Left lung (tissue), 10 donors: ENCODE data around the gene TBK1. TPM values are rescaled to one million over a fixed set of nuclear protein-coding genes. Genes with fewer than 3 reads are reported as not detected.
"Not testable (repeated sequence)": the region's sequence is repeated elsewhere in the genome, so short reads cannot be mapped to it uniquely, and the experiment has no call there.

ENCODE experiments used
- ATAC-seq: fragments of 200-7000 bp; cut with Tn5 transposase; one replicate; pipeline ENCODE4 v1.9.1; 2020; ENCODE audit warnings: moderate library complexity
- DNase-seq, 4 donors: peaks; one replicate each; pipeline ENCODE4 v3.0.0-alpha.2; 2013 to 2020
- H3K27ac ChIP-seq, 2 donors: fragments of 200-600 bp; sonication (generic) in 1 of 2; one replicate each; pipeline versions ENCODE4 v1.5.0 to v1.8.0; 2020 to 2021
- H3K27me3 ChIP-seq, 2 donors: fragments of 200-600 bp; sonication (generic) in 1 of 2; one replicate each; pipeline versions ENCODE4 v1.5.0 to v1.8.0; 2020 to 2021
- H3K36me3 ChIP-seq, 2 donors: fragments of 200-600 bp; sonication (generic) in 1 of 2; one replicate each; pipeline versions ENCODE4 v1.5.0 to v1.8.0; 2020 to 2021
- H3K4me1 ChIP-seq, 2 donors: fragments of 200-600 bp; one replicate each; pipeline ENCODE4 v1.8.0; 2021
- H3K4me3 ChIP-seq, 2 donors: fragments of 200-600 bp; sonication (generic) in 1 of 2; one replicate each; pipeline versions ENCODE4 v1.5.0 to v1.8.0; 2020 to 2021; ENCODE audit warnings: mild to moderate bottlenecking in 1 of 2
- H3K9me3 ChIP-seq, 2 donors: fragments of 200-600 bp; sonication (generic) in 1 of 2; one replicate each; pipeline versions ENCODE4 v1.5.0 to v1.8.0; 2020 to 2021
- CTCF ChIP-seq, 2 donors: fragments of 200-600 bp; sonication (generic) in 1 of 2; IDR thresholded peaks; one replicate each; pipeline versions ENCODE4 v1.5.0 to v1.8.0; 2021; ENCODE audit warnings: antibody characterized with exemption in 2 of 2
- intact Hi-C, 2 donors: fragments of 100-400 bp; cut with DNase I; formaldehyde crosslinking; loops; one replicate each; pipeline versions ENCODE4 v1.11.2 to v1.14.2; 2022
- polyA plus RNA-seq, 6 donors: library from polyadenylated mRNA; unstranded; fragments of 120-200 nt; gene quantifications; one replicate each; pipeline ENCODE4 v1.2.1, GENCODE V29; 2013; ENCODE audit not compliant: insufficient read length in 6 of 6
- total RNA-seq, 2 donors: library from RNA; stranded (reverse); fragmentation: NEBNext Ultra II Directional; extraction: Animal tissue kit (Norgen Biotek cat#: 25700); gene quantifications; one replicate each; pipeline ENCODE4 v1.2.1, GENCODE V29; 2021
- donor health status: DM: no; HTN: yes; CAD: no.
- donor health status: DM: no; HTN: no; CAD: no.

TBK1 gene
- total and polyA plus RNA-seq, 8 donors: 17.8 to 30.4 (median 26.1) TPM

GRCh38 chr12:64532734-64533351, 80.9 kb downstream of the TBK1 start:
- H3K4me3 ChIP-seq: no peak overlapping the region
- no peak for ATAC-seq
- no peaks in the 10 kb centered on the region for H3K9me3 ChIP-seq
- H3K36me3 ChIP-seq: no peaks in the 10 kb centered on the region
- TF ChIP-seq CTCF (IDR thresholded peaks at IDR 0.05): no peak
- no peak for DNase-seq
- H3K27me3 ChIP-seq: no peaks in the 10 kb centered on the region
- intact Hi-C loops: no loop called here
- H3K27ac ChIP-seq: no peak overlapping the region
- no peaks in the 10 kb centered on the region for H3K4me1 ChIP-seq

GRCh38 chr12:64534672-64535199, 82.8 kb downstream of the TBK1 start:
- no peaks in the 10 kb centered on the region for H3K9me3 ChIP-seq
- intact Hi-C loops: no loop called here
- H3K27me3 ChIP-seq: no peaks in the 10 kb centered on the region
- H3K4me3 ChIP-seq: no peak overlapping the region
- H3K27ac ChIP-seq: no peak overlapping the region
- ATAC-seq: no peak
- no peak for TF ChIP-seq CTCF (IDR thresholded peaks at IDR 0.05)
- no peak for DNase-seq
- no peaks in the 10 kb centered on the region for H3K4me1 ChIP-seq
- H3K36me3 ChIP-seq: no peaks in the 10 kb centered on the region

GRCh38 chr12:64538121-64538520, 86.2 kb downstream of the TBK1 start:
- Histone ChIP-seq H3K4me3 (no peak overlapping the region), H3K27ac (no peak overlapping the region), H3K9me3 (no peaks in the 10 kb centered on the region), H3K36me3 (no peaks in the 10 kb centered on the region), H3K27me3 (peaks cover 0 to 18% of the 10 kb centered on the region in 2 donors), H3K4me1 (no peaks in the 10 kb centered on the region)
- intact Hi-C loops: no loop called here
- ATAC-seq (peak; percentile 25), DNase-seq (no peak)
- no peak for TF ChIP-seq CTCF (IDR thresholded peaks at IDR 0.05)

GRCh38 chr12:64542409-64543047, 90.6 kb downstream of the TBK1 start:
- H3K9me3 ChIP-seq, H3K4me3 ChIP-seq, H3K36me3 ChIP-seq, ATAC-seq, H3K4me1 ChIP-seq, intact Hi-C loops, H3K27ac ChIP-seq: not testable (repeated sequence)
- DNase-seq: peak in 1 of 4 donors; percentile 71
- peaks cover 0 to 18% of the 10 kb centered on the region in 2 donors for H3K27me3 ChIP-seq

GRCh38 chr12:64544371-64545080, 92.6 kb downstream of the TBK1 start:
- H3K4me1 ChIP-seq: peaks cover 0 to 2% of the 10 kb centered on the region in 2 donors
- intact Hi-C loops: loop anchor here in 1 of 2 donors (5.0 kb wide), 1 partner anchor 153 kb away; no protein-coding TSS in a partner anchor
- no peak for ATAC-seq
- H3K36me3 ChIP-seq: no peaks in the 10 kb centered on the region
- TF ChIP-seq CTCF (IDR thresholded peaks at IDR 0.05): no peak
- no peaks in the 10 kb centered on the region for H3K9me3 ChIP-seq
- H3K27ac ChIP-seq: no peak overlapping the region
- no peak for DNase-seq
- peaks cover 0 to 18% of the 10 kb centered on the region in 2 donors for H3K27me3 ChIP-seq
- no peak overlapping the region for H3K4me3 ChIP-seq
